ENCODE data around the gene SLC22A12.

GRCh38 chr11:64599698-64600211 lies 8.7 kb downstream of the SLC22A12 start:
- TF ChIP-seq, protein P1, sequence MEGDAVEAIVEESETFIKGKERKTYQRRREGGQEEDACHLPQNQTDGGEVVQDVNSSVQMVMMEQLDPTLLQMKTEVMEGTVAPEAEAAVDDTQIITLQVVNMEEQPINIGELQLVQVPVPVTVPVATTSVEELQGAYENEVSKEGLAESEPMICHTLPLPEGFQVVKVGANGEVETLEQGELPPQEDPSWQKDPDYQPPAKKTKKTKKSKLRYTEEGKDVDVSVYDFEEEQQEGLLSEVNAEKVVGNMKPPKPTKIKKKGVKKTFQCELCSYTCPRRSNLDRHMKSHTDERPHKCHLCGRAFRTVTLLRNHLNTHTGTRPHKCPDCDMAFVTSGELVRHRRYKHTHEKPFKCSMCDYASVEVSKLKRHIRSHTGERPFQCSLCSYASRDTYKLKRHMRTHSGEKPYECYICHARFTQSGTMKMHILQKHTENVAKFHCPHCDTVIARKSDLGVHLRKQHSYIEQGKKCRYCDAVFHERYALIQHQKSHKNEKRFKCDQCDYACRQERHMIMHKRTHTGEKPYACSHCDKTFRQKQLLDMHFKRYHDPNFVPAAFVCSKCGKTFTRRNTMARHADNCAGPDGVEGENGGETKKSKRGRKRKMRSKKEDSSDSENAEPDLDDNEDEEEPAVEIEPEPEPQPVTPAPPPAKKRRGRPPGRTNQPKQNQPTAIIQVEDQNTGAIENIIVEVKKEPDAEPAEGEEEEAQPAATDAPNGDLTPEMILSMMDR (IDR thresholded peaks at IDR 0.05; ENCODE audit: poor library complexity, severe bottlenecking): no peak
- TF ChIP-seq EP300 (conservative IDR thresholded peaks at IDR 0.05; ENCODE audit: poor library complexity, severe bottlenecking): no peak
- no peak for TF ChIP-seq EZH2 (IDR thresholded peaks at IDR 0.05; ENCODE audit: borderline replicate concordance, insufficient read depth, low read length, poor library complexity, severe bottlenecking)
- no peak for TF ChIP-seq SMC3 (conservative IDR thresholded peaks at IDR 0.05; ENCODE audit: poor library complexity)
- no peak for TF ChIP-seq MXI1 (conservative IDR thresholded peaks at IDR 0.05; ENCODE audit: poor library complexity, severe bottlenecking)
- TF ChIP-seq POLR2AphosphoS5 (IDR thresholded peaks at IDR 0.05): no peak
- TF ChIP-seq, protein P2, sequence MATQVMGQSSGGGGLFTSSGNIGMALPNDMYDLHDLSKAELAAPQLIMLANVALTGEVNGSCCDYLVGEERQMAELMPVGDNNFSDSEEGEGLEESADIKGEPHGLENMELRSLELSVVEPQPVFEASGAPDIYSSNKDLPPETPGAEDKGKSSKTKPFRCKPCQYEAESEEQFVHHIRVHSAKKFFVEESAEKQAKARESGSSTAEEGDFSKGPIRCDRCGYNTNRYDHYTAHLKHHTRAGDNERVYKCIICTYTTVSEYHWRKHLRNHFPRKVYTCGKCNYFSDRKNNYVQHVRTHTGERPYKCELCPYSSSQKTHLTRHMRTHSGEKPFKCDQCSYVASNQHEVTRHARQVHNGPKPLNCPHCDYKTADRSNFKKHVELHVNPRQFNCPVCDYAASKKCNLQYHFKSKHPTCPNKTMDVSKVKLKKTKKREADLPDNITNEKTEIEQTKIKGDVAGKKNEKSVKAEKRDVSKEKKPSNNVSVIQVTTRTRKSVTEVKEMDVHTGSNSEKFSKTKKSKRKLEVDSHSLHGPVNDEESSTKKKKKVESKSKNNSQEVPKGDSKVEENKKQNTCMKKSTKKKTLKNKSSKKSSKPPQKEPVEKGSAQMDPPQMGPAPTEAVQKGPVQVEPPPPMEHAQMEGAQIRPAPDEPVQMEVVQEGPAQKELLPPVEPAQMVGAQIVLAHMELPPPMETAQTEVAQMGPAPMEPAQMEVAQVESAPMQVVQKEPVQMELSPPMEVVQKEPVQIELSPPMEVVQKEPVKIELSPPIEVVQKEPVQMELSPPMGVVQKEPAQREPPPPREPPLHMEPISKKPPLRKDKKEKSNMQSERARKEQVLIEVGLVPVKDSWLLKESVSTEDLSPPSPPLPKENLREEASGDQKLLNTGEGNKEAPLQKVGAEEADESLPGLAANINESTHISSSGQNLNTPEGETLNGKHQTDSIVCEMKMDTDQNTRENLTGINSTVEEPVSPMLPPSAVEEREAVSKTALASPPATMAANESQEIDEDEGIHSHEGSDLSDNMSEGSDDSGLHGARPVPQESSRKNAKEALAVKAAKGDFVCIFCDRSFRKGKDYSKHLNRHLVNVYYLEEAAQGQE (IDR thresholded peaks at IDR 0.05; ENCODE audit: borderline replicate concordance): no peak
